ENCODE measurements around the gene AKAP11.
"Not testable (repeated sequence)": the region's sequence is repeated elsewhere in the genome, so short reads cannot be mapped to it uniquely, and the experiment has no call there.

AKAP11 gene

DNA sequence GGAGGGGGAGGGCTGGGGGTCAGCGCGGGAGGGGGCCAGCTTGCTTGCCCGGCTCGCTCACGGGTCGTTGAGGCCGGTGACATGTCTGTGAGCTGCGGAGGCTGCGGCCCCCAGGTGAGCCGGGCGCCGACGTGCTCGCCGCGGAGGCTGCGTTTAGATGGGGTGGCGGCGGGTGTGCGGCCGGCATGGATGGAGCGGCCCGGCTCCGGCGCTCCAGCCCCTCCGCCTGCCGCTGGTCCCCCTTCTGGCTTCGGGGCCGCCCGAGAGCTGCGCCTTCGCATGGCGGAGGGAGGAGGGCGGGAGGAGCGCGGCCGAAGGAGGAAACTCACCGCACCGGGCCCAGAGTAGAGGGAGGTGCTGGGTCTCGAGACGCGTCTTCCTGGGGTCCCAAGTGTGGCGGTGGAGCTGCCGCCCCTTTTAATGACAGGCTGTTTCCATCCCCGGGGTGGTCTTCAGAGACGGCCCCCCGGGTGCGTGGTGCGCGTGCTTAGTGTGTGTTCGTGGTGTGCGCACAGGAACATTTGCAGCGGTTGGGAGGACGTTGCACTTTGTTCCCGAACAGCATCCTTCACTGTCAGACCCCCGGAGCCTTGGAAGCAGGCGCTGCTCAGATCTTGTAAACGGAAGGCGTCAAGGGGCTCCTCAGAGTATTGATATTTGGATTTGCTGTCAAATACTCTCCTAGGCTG lies at the start of gene AKAP11:
Gene AKAP11 (plus strand): TSS at position 38 of the 689 bp plus-strand sequence. CDS start 14,197 bp downstream, outside the sequence.
- DNase-seq (ENCODE audit: low read depth), result peak; percentile 24

- no peak for DNase-seq (ENCODE audit: low read depth)
Measured at GRCh38 chr13:42223681-42224080, 48.3 kb upstream of the AKAP11 start.

DNA sequence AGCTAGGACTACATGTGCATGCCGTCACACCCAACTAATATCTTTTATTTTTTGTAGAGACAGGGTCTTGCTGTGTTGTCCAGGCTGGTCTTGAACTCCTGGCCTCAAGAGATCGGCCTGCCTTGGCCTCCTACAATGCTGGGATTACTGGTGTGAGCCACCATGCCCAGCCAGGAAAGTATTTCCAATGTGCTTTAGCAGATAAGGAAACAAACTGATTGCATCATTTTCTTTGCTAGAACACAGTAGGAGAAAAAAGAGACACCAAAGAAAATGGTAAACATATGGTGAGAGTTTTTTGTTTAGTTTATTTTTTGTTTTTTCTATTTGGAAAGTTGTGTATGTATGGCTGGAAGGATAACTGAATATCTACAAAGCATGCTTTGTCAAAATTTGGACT lies 46.9 kb upstream of the AKAP11 start:
- DNase-seq (ENCODE audit: low read depth), result no peak

DNA sequence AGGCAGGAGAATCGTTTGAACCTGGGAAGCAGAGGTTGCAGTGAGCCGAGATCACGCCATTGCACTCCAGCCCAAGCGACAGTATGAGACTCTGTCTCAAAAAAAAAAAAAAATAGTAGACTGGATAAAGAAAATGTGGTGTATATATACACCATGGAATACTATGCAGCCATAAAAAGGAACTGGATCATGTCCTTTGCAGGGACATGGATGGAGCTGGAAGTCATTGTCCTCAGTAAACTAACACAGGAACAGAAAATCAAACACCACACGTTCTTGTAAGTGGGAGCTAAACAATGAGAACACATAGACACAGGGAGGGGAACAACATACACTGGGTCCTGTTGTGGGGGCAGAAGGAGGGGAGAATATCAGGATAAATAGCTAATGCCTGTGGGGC lies 45.2 kb upstream of the AKAP11 start:
- not testable (repeated sequence) for DNase-seq (ENCODE audit: low read depth)

GRCh38 chr13:42228527-42228926 lies 43.4 kb upstream of the AKAP11 start:
- no peak for DNase-seq (ENCODE audit: low read depth)

- no peak for DNase-seq (ENCODE audit: low read depth)
Measured at GRCh38 chr13:42229287-42229686, 42.7 kb upstream of the AKAP11 start.

DNA sequence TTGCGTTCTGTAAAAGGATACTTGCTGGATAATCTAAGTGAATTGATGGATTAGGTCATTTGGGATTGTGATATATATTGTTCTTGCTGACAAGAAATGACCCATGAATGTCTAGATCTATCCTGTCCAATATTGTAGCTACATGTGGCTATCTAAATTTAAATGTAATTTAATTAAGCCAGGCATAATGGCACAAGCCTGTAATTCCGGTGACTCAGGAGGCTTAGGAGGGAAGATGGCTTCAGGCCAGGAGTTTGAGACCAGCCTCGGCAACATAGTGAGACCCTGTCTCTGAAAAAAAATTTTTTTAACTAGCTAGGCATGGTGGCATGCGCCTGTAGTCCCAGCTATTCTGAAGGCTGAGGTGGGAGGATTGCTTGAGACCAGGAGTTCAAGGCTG lies 39.3 kb upstream of the AKAP11 start:
- DNase-seq (ENCODE audit: low read depth), result no peak

GRCh38 chr13:42233726-42234125 lies 38.2 kb upstream of the AKAP11 start:
- DNase-seq (ENCODE audit: low read depth), result no peak

- DNase-seq (ENCODE audit: low read depth), result no peak
Measured at GRCh38 chr13:42239161-42239560, 32.8 kb upstream of the AKAP11 start.

- DNase-seq (ENCODE audit: low read depth), result no peak
Measured at GRCh38 chr13:42239644-42240043, 32.3 kb upstream of the AKAP11 start.

DNA sequence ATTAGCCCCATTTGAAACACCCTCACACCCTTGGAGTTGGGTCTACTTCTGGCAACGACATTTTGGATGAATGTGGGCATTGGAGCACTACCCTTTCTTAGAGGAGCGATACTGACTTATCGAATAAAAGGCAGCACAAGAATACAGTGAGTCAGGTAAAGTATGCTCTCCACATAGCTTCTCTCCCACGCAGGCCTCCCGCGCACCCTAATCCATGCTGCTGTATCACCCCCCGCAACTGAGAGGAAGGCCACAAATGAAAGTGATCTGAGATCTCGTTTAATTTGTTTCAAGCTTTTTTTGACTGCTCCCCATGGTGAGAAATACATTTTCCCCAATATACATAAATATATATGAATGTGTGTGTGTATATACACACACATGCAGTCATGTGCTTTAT lies 25.4 kb upstream of the AKAP11 start:
- no peak for DNase-seq (ENCODE audit: low read depth)

GRCh38 chr13:42247883-42248282 lies 24.1 kb upstream of the AKAP11 start:
- no peak for DNase-seq (ENCODE audit: low read depth)

DNA sequence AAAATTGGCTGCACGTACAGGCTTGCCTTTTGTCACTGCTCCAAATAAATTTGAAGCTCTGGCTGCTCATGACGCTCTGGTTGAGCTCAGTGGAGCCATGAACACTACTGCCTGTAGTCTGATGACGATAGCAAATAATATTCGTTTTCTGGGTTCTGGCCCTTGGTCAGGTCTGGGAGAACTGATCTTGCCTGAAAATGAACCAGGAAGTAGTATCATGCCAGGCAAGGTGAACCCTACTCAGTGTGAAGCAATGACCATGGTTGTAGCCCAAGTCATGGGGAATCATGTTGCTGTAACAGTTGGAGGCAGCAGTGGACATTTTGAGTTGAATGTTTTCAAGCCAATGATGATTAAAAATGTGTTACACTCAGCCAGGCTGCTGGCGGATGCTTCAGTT lies 16.1 kb upstream of the AKAP11 start:
- DNase-seq (ENCODE audit: low read depth), result no peak

DNA sequence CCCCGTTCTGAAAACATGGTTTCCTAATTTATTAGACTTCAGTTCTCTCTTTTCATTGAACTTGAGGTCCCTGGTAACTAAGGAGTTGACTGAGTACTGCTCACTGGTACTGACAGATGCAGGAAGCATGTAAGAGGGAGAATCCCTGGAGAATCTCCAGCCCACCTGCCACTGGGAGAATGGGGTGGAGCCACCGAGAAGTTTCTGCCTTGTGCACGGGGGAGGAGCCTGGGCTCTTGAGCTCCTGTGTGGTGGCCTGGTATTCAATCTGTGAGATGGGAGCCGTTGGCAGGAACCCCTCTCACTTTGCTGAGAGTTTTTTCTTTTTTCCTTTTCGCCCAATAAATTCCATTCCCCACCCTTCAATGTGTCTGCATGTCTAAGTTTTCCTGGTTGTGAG lies 13.2 kb upstream of the AKAP11 start:
- no peak for DNase-seq (ENCODE audit: low read depth)

DNA sequence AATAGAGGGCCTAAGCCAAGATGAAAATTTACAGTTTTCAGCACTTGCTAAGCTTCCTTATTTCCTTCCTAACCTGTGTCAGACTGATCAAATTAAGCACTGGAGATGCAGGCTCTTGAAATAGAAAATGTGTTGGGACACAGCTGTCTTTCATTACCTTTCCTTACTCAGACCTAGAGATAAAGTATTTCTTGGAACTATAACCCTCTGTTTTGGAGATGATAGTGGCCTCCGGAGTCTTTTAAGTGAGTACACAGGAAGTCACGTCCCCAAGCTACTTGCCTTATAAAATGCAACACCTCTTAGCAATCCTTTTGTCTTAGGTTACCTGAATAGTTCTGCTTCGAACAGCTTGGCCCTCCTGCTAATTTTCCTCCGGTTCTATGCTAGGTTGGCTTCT lies 12.4 kb upstream of the AKAP11 start:
- DNase-seq (ENCODE audit: low read depth), result no peak

- DNase-seq (ENCODE audit: low read depth), result no peak
Measured at GRCh38 chr13:42260903-42261654, 10.9 kb upstream of the AKAP11 start.

DNA sequence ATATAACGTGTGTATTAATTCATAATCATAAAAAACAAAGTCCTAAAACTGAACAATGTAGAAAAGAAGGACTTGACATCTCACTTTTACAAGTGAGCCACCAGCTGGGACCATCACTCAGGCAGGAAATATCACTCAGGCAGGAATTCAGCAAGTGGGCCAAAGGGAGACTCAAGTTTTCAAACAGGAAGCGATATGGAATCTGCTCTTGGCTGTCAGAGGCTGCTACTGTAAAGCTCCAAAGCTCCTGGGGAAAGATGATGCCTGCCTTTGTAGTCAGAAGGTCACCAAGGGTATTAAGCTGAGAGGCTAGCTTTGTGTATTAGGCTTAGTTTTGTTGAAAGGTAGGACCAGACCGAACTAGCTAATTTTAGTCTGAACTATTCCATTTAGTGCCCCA lies 5.5 kb upstream of the AKAP11 start:
- no peak for DNase-seq (ENCODE audit: low read depth)

DNA sequence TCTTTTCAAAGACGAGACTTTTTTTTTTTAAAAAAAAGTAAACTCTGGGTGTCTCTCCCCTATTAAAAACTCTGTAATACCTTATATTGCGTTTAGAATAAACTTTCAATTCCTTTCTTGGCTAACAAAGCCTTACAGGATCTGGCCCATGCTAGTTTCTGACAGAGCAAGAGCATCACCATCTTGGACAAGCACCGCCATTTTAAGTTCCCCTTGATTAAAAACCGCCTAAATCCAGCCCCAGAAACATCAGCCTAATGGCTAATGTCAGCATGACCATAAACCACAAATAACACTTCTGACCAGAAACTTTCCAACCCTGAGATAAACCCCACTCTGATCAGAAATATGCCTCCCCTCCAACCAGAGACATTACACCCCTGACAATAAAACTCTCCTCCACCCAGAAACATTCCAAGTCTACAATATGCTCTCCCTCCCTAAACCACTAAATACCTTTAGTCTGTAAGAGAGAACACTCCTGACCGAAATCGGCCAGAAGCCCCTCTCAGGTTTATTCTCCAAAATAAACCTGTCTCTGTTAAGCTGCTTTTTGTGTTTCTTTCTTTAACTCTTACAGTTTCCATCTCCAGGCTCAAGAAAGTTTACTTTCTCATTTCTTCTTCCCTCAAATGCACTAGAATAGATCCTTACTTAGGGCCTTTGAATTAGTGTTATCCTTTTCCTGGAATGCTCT lies 1.6 kb upstream of the AKAP11 start:
- DNase-seq (ENCODE audit: low read depth), result no peak

DNA sequence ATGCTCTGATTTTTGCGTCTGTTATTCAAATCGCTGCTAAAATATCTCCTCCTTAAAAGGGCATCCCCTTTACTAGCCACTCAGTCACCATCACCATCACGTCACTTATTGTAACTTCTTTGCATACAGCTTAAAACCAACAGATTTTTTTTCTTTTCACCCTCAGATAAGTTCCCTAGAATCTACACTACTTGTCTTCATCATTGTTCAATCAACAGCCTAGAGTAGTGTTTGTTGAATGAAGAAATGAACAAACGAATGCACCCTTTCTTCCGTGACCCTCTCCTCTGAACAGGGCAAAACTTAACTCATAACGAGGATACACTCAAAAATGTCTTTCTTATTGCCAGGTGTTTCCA lies 1.1 kb upstream of the AKAP11 start:
- DNase-seq (ENCODE audit: low read depth), result no peak

DNA sequence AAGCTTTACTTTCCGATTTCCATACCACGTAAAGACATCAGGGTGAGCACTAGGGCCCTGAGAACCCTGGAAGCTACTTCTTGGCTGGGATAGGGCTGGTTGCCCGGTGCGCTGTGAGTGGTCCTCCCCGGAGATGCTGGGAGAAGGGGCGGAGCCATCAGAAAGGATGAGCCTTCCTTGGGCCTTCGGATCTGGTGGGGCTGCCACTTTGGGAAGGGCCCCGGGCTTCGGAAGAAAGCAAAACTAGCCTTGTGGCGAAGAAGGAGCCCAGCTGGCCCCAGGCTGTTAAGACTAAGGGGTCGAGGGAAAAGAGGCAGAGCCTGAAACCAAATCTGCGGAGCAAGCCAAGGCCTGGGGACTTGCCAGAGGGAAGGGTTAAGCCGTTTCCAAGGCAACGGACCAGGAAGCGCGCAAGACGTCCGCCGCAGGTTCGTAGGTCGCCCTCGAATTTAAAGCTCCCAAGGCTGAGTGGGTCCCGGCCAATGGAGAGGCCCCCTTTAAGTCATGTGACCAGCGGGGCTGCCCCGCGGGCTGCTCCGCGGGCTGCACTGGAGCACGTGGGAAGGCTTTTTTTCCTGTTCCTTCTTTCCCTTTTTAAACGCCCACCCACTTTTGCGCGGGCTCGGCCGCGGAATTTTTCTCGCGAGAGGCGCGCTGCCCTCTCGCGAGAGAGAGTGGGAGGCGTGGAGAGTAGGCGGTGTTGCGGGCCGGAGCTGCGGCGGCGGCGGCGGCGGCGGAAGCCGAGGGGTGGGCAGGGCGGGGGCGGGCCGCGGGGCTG lies 426 bp upstream of the AKAP11 start:
- DNase-seq (ENCODE audit: low read depth), result peak; percentile 87

- no peak for DNase-seq (ENCODE audit: low read depth)
Measured at GRCh38 chr13:42272804-42273175, 838 bp downstream of the AKAP11 start.

- DNase-seq (ENCODE audit: low read depth), result no peak
Measured at GRCh38 chr13:42274386-42275097, 2.6 kb downstream of the AKAP11 start.
